ENCODE results near the gene YIF1B. TPM values are rescaled to one million over a fixed set of nuclear protein-coding genes. Genes with fewer than 3 reads are reported as not detected.

The YIF1B gene
- polyA plus RNA-seq, 5 donors: 24.0 to 49.7 (median 31.4) TPM

Other genes starting within 250 kb of the YIF1B start
- 1 to 10 TPM; 2.0 to 5.3 (median 3.4) TPM for gene DPF1, start 91.7 kb downstream of the YIF1B start, polyA plus RNA-seq (ENCODE audit: insufficient read depth in 1 of 5, insufficient read length in 5 of 5, low replicate concordance in 1 of 5)
- 10 to 100 TPM; 20.6 to 68.4 (median 29.8) TPM for gene PPP1R14A, start 59.6 kb downstream of the YIF1B start, polyA plus RNA-seq (ENCODE audit: insufficient read depth in 1 of 5, insufficient read length in 5 of 5, low replicate concordance in 1 of 5)
- gene SPINT2, start 51.4 kb downstream of the YIF1B start, polyA plus RNA-seq (ENCODE audit: insufficient read depth in 1 of 5, insufficient read length in 5 of 5, low replicate concordance in 1 of 5): 100 to 1,000 TPM; 188 to 276 (median 227) TPM
- 10 to 100 TPM; 13.1 to 39.2 (median 18.5) TPM for gene C19orf33, start 11.7 kb downstream of the YIF1B start, polyA plus RNA-seq (ENCODE audit: insufficient read depth in 1 of 5, insufficient read length in 5 of 5, low replicate concordance in 1 of 5)
- gene KCNK6, start 3.9 kb upstream of the YIF1B start, polyA plus RNA-seq (ENCODE audit: insufficient read depth in 1 of 5, insufficient read length in 5 of 5, low replicate concordance in 1 of 5): 1 to 10 TPM; 3.9 to 5.8 (median 4.3) TPM
- 10 to 100 TPM in 1 of 5 donors, 1 to 10 TPM in 4; 4.9 to 11.7 (median 7.0) TPM for gene CATSPERG, start 19.9 kb upstream of the YIF1B start, polyA plus RNA-seq (ENCODE audit: insufficient read depth in 1 of 5, insufficient read length in 5 of 5, low replicate concordance in 1 of 5)
- 100 to 1,000 TPM; 116 to 163 (median 134) TPM for gene PSMD8, start 58.6 kb upstream of the YIF1B start, polyA plus RNA-seq (ENCODE audit: insufficient read depth in 1 of 5, insufficient read length in 5 of 5, low replicate concordance in 1 of 5)
- under 1 TPM in 4 of 5 donors, not detected in 1; 0.06 to 0.79 (median 0.51) TPM for gene GGN, start 72.1 kb upstream of the YIF1B start, polyA plus RNA-seq (ENCODE audit: insufficient read depth in 1 of 5, insufficient read length in 5 of 5, low replicate concordance in 1 of 5)
- under 1 TPM; 0.19 to 0.67 (median 0.41) TPM for gene SPRED3, start 72.8 kb upstream of the YIF1B start, polyA plus RNA-seq (ENCODE audit: insufficient read depth in 1 of 5, insufficient read length in 5 of 5, low replicate concordance in 1 of 5)
- 10 to 100 TPM; 15.1 to 22.6 (median 19.1) TPM for gene FAM98C, start 87.1 kb upstream of the YIF1B start, polyA plus RNA-seq (ENCODE audit: insufficient read depth in 1 of 5, insufficient read length in 5 of 5, low replicate concordance in 1 of 5)
- 1 to 10 TPM; 1.7 to 3.4 (median 2.3) TPM for gene RASGRP4, start 110.3 kb upstream of the YIF1B start, polyA plus RNA-seq (ENCODE audit: insufficient read depth in 1 of 5, insufficient read length in 5 of 5, low replicate concordance in 1 of 5)
- gene RYR1, start 117.7 kb upstream of the YIF1B start, polyA plus RNA-seq (ENCODE audit: insufficient read depth in 1 of 5, insufficient read length in 5 of 5, low replicate concordance in 1 of 5): 10 to 100 TPM in 1 of 5 donors, 1 to 10 TPM in 4; 2.0 to 24.3 (median 3.7) TPM

Measured in right lung (tissue), 5 donors.